ENCODE data around the gene PRICKLE3. TPM values are rescaled to one million over a fixed set of nuclear protein-coding genes. Genes with fewer than 3 reads are reported as not detected.
A peak's percentile ranks its signal among the peaks of the same experiment; 100 is the strongest.

Gene PRICKLE3
- total and polyA plus RNA-seq, 4 experiments from 2014 or later, result 0.73 to 12.3 (median 8.3) TPM

GRCh38 chrX:49189606-49190005 is 3.4 kb upstream of the PRICKLE3 start:
- POLR2A ChIA-PET (ENCODE audit: partially characterized antibody), result interaction anchor here (0.9 kb wide), 1 partner anchor 79 kb away, joined by 3 read pairs; no protein-coding TSS in a partner anchor
- CTCF ChIA-PET (ENCODE audit: partially characterized antibody), result interaction anchor here (2.5 kb wide), 1 partner anchor 23 kb away, joined by 8 read pairs; no protein-coding TSS in a partner anchor
- H3K4me1 ChIP-seq (ENCODE audit: insufficient read depth, low read length), result peaks cover 26% of the 10 kb centered on the region
- intact Hi-C loops (cut with micrococcal nuclease), result loop anchor here (5.0 to 10.0 kb wide), 3 partner anchors 32 to 685 kb away; partner anchors contain the start of genes CCDC22 and USP27X
- no peaks in the 10 kb centered on the region for H3K27me3 Mint-ChIP-seq
- peaks cover 20 to 36% (median 28%) of the 10 kb centered on the region in 4 donors for H3K4me1 Mint-ChIP-seq
- no peaks in the 10 kb centered on the region for H3K9me3 Mint-ChIP-seq
- H3K4me3 Mint-ChIP-seq, result peak overlapping the region in 6 of 8 donors; percentile 13 to 85 (median 24)
- H3K27me3 ChIP-seq (ENCODE audit: insufficient read depth, low read length), result no peaks in the 10 kb centered on the region
- no peaks in the 10 kb centered on the region for H3K36me3 ChIP-seq (ENCODE audit: insufficient read depth, low read length)
- H3K27ac Mint-ChIP-seq, result peak overlapping the region in 3 of 7 donors; percentile 10 to 81 (median 47)
- H3K27ac ChIP-seq (ENCODE audit: low read depth, low read length), result no peak overlapping the region
- peaks cover 0 to 2% of the 10 kb centered on the region in 2 donors for H3K36me3 Mint-ChIP-seq
- no peaks in the 10 kb centered on the region for H3K9me3 ChIP-seq (ENCODE audit: control insufficient read depth in 1 of 2, low read length in 2 of 2)
- H3K4me3 ChIP-seq (ENCODE audit: low read length in 2 of 2), result no peak overlapping the region
- no peak for DNase-seq

- no peaks in the 10 kb centered on the region for H3K27me3 ChIP-seq (ENCODE audit: insufficient read depth, low read length)
- no peaks in the 10 kb centered on the region for H3K9me3 Mint-ChIP-seq
- intact Hi-C loops (cut with micrococcal nuclease), result no loop called here
- CTCF ChIA-PET (ENCODE audit: partially characterized antibody), result interaction anchor here (2.5 kb wide), 1 partner anchor 22 kb away, joined by 8 read pairs; no protein-coding TSS in a partner anchor
- POLR2A ChIA-PET (ENCODE audit: partially characterized antibody), result no interaction called here
- H3K4me1 Mint-ChIP-seq, result peaks cover 18 to 38% (median 25%) of the 10 kb centered on the region in 4 donors
- no peaks in the 10 kb centered on the region for H3K27me3 Mint-ChIP-seq
- peak overlapping the region in 2 of 8 donors; percentile 0 to 12 for H3K4me3 Mint-ChIP-seq
- no peaks in the 10 kb centered on the region for H3K36me3 ChIP-seq (ENCODE audit: insufficient read depth, low read length)
- no peaks in the 10 kb centered on the region for H3K9me3 ChIP-seq (ENCODE audit: control insufficient read depth in 1 of 2, low read length in 2 of 2)
- H3K36me3 Mint-ChIP-seq, result peaks cover 0 to 2% of the 10 kb centered on the region in 2 donors
- H3K4me1 ChIP-seq (ENCODE audit: insufficient read depth, low read length), result peaks cover 29% of the 10 kb centered on the region
- no peak overlapping the region for H3K27ac Mint-ChIP-seq
- DNase-seq, result no peak
- H3K27ac ChIP-seq (ENCODE audit: low read depth, low read length), result no peak overlapping the region
- H3K4me3 ChIP-seq (ENCODE audit: low read length in 2 of 2), result no peak overlapping the region
Measured at GRCh38 chrX:49188468-49189076, 2.4 kb upstream of the PRICKLE3 start.

GRCh38 chrX:49187526-49187925 is 1.4 kb upstream of the PRICKLE3 start:
- Histone ChIP-seq H3K36me3 (ENCODE audit: insufficient read depth, low read length) (no peaks in the 10 kb centered on the region), H3K9me3 (ENCODE audit: control insufficient read depth in 1 of 2, low read length in 2 of 2) (no peaks in the 10 kb centered on the region), H3K27me3 (ENCODE audit: insufficient read depth, low read length) (no peaks in the 10 kb centered on the region), H3K27ac (ENCODE audit: low read depth, low read length) (no peak overlapping the region), H3K4me3 (ENCODE audit: low read length in 2 of 2) (no peak overlapping the region), H3K4me1 (ENCODE audit: insufficient read depth, low read length) (peaks cover 18% of the 10 kb centered on the region)
- DNase-seq, result no peak
- Mint-ChIP-seq H3K36me3 (peaks cover 0 to 2% of the 10 kb centered on the region in 2 donors), H3K27me3 (no peaks in the 10 kb centered on the region), H3K4me1 (peaks cover 11 to 28% (median 18%) of the 10 kb centered on the region in 4 donors), H3K27ac (peak overlapping the region in 1 of 7 donors; percentile 60), H3K9me3 (no peaks in the 10 kb centered on the region), H3K4me3 (peak overlapping the region in 1 of 8 donors; percentile 25)
- CTCF ChIA-PET (ENCODE audit: partially characterized antibody), result interaction anchor here (0.6 to 2.5 kb wide), 3 partner anchors 19 to 32 kb away, joined by 3 to 8 read pairs (median 4); no protein-coding TSS in a partner anchor
- intact Hi-C loops (cut with micrococcal nuclease), result loop anchor here (2.0 kb wide), 1 partner anchor 15 kb away; no protein-coding TSS in a partner anchor
- POLR2A ChIA-PET (ENCODE audit: partially characterized antibody), result no interaction called here

GRCh38 chrX:49187028-49187394 is 838 bp upstream of the PRICKLE3 start:
- no peaks in the 10 kb centered on the region for H3K27me3 Mint-ChIP-seq
- peak overlapping the region in 1 of 7 donors; percentile 11 for H3K27ac Mint-ChIP-seq
- POLR2A ChIA-PET (ENCODE audit: partially characterized antibody), result interaction anchor here (1.1 kb wide), 1 partner anchor 31 kb away, joined by 3 read pairs; no protein-coding TSS in a partner anchor

GRCh38 chrX:49184294-49185281 is 1.6 kb downstream of the PRICKLE3 start:
- H3K36me3 Mint-ChIP-seq, result peaks cover 4 to 13% of the 10 kb centered on the region in 2 donors
- Histone ChIP-seq H3K36me3 (ENCODE audit: insufficient read depth, low read length) (no peaks in the 10 kb centered on the region), H3K27me3 (ENCODE audit: insufficient read depth, low read length) (no peaks in the 10 kb centered on the region), H3K27ac (ENCODE audit: low read depth, low read length) (peak overlapping the region; percentile 46), H3K4me3 (ENCODE audit: low read length in 2 of 2) (peak overlapping the region; percentile 23 to 47), H3K4me1 (ENCODE audit: insufficient read depth, low read length) (peaks cover 12% of the 10 kb centered on the region), H3K9me3 (ENCODE audit: control insufficient read depth in 1 of 2, low read length in 2 of 2) (no peaks in the 10 kb centered on the region)
- H3K27me3 Mint-ChIP-seq, result no peaks in the 10 kb centered on the region
- POLR2A ChIA-PET (ENCODE audit: partially characterized antibody), result interaction anchor here (1.0 to 1.9 kb wide), 3 partner anchors 12 to 124 kb away, joined by 3 to 11 read pairs (median 7); partner anchors contain the start of gene PLP2
- H3K27ac Mint-ChIP-seq, result peak overlapping the region in 6 of 7 donors; percentile 30 to 88 (median 51)
- no peaks in the 10 kb centered on the region for H3K9me3 Mint-ChIP-seq
- H3K4me3 Mint-ChIP-seq, result peak overlapping the region; percentile 76 to 90 (median 82)
- H3K4me1 Mint-ChIP-seq, result peaks cover 6 to 18% (median 9%) of the 10 kb centered on the region in 4 donors
- peak in 1 of 5 donors; percentile 53 for DNase-seq
- intact Hi-C loops (cut with micrococcal nuclease), result no loop called here
- CTCF ChIA-PET (ENCODE audit: partially characterized antibody), result interaction anchor here (1.0 to 1.3 kb wide), 3 partner anchors 18 to 537 kb away, joined by 3 to 4 read pairs (median 3); no protein-coding TSS in a partner anchor

More at GRCh38 chrX:49187028-49187394, 838 bp upstream of the PRICKLE3 start:
- Mint-ChIP-seq H3K4me3 (peak overlapping the region in 4 of 8 donors; percentile 15 to 61 (median 38)), H3K36me3 (peaks cover 4 to 6% of the 10 kb centered on the region in 2 donors), H3K9me3 (no peaks in the 10 kb centered on the region), H3K4me1 (peaks cover 9 to 27% (median 17%) of the 10 kb centered on the region in 4 donors)
- Histone ChIP-seq H3K27me3 (ENCODE audit: insufficient read depth, low read length) (no peaks in the 10 kb centered on the region), H3K4me1 (ENCODE audit: insufficient read depth, low read length) (peaks cover 13% of the 10 kb centered on the region), H3K9me3 (ENCODE audit: control insufficient read depth in 1 of 2, low read length in 2 of 2) (no peaks in the 10 kb centered on the region), H3K27ac (ENCODE audit: low read depth, low read length) (no peak overlapping the region), H3K36me3 (ENCODE audit: insufficient read depth, low read length) (no peaks in the 10 kb centered on the region), H3K4me3 (ENCODE audit: low read length in 2 of 2) (no peak overlapping the region)
- CTCF ChIA-PET (ENCODE audit: partially characterized antibody), result interaction anchor here (1.6 kb wide), 1 partner anchor 31 kb away, joined by 4 read pairs; no protein-coding TSS in a partner anchor
- no peak for DNase-seq
- intact Hi-C loops (cut with micrococcal nuclease), result loop anchor here (2.0 kb wide), 1 partner anchor 14 kb away; no protein-coding TSS in a partner anchor

GRCh38 chrX:49183701-49184281 is 2.4 kb downstream of the PRICKLE3 start:
- Mint-ChIP-seq H3K9me3 (no peaks in the 10 kb centered on the region), H3K27ac (peak overlapping the region in 3 of 7 donors; percentile 12 to 77 (median 75)), H3K4me1 (peaks cover 6 to 16% (median 7%) of the 10 kb centered on the region in 4 donors), H3K36me3 (peaks cover 4 to 20% of the 10 kb centered on the region in 2 donors), H3K27me3 (no peaks in the 10 kb centered on the region), H3K4me3 (peak overlapping the region in 4 of 8 donors; percentile 25 to 82 (median 40))
- DNase-seq, result no peak
- H3K4me1 ChIP-seq (ENCODE audit: insufficient read depth, low read length), result peaks cover 12% of the 10 kb centered on the region
- H3K36me3 ChIP-seq (ENCODE audit: insufficient read depth, low read length), result no peaks in the 10 kb centered on the region
- H3K4me3 ChIP-seq (ENCODE audit: low read length in 2 of 2), result no peak overlapping the region
- H3K27me3 ChIP-seq (ENCODE audit: insufficient read depth, low read length), result no peaks in the 10 kb centered on the region
- H3K27ac ChIP-seq (ENCODE audit: low read depth, low read length), result peak overlapping the region; percentile 46
- H3K9me3 ChIP-seq (ENCODE audit: control insufficient read depth in 1 of 2, low read length in 2 of 2), result no peaks in the 10 kb centered on the region
- intact Hi-C loops (cut with micrococcal nuclease), result no loop called here
- CTCF ChIA-PET (ENCODE audit: partially characterized antibody), result interaction anchor here (1.0 to 1.1 kb wide), 2 partner anchors 17 to 28 kb away, joined by 3 to 4 read pairs; no protein-coding TSS in a partner anchor
- POLR2A ChIA-PET (ENCODE audit: partially characterized antibody), result interaction anchor here (1.6 kb wide), 1 partner anchor 12 kb away, joined by 7 read pairs; the partner anchor contains the start of gene PLP2
